Ovary (tissue), 9 donors: Measurements from ENCODE around the gene RHBDL1. TPM values are rescaled to one million over a fixed set of nuclear protein-coding genes. Genes with fewer than 3 reads are reported as not detected.

Experiments
- DNase-seq, 5 donors: peaks; one replicate each; pipeline ENCODE4 v3.0.0-alpha.2; 2019 to 2020
- H3K27ac ChIP-seq, 2 donors: fragments of 200-600 bp; one replicate each; pipeline versions ENCODE4 v1.5.1 to v1.8.0; 2019 to 2022
- H3K27me3 ChIP-seq: fragments of 200-600 bp; one replicate; pipeline ENCODE4 v1.8.0; 2022
- H3K36me3 ChIP-seq: fragments of 200-600 bp; sonication (generic); one replicate; pipeline ENCODE4 v1.5.1; 2019
- H3K4me1 ChIP-seq: one replicate; pipeline ENCODE4 v1.8.1; 2013; ENCODE audit warnings: mild to moderate bottlenecking, moderate library complexity; ENCODE audit not compliant: insufficient read depth
- H3K4me3 ChIP-seq: fragments of 200-600 bp; sonication (generic); one replicate; pipeline ENCODE4 v1.5.1; 2017
- H3K9me3 ChIP-seq, 2 donors: fragments of 200-600 bp in 1 of 2; sonication (generic) in 1 of 2; one replicate each; pipeline versions ENCODE4 v1.5.1 to v1.8.1; 2013 to 2019; ENCODE audit warnings: mild to moderate bottlenecking in 1 of 2, moderate library complexity in 1 of 2
- CTCF ChIP-seq, 3 donors: fragments of 450-650 bp in 2 of 3; fragments of 200-600 bp in 1 of 3; IDR thresholded peaks; one replicate each; pipeline versions ENCODE4 v1.5.1 to v1.8.0; 2016 to 2022; ENCODE audit warnings: antibody characterized with exemption in 3 of 3, mild to moderate bottlenecking in 1 of 3
- EP300 ChIP-seq: sonication (generic); formaldehyde crosslinking; IDR thresholded peaks from one replicate; pipeline ENCODE4 v1.6.1; 2017; ENCODE audit warnings: antibody characterized with exemption
- POLR2A ChIP-seq: fragments of 450-650 bp; IDR thresholded peaks from one replicate; pipeline ENCODE4 v1.6.1; 2017; ENCODE audit warnings: antibody characterized with exemption, mild to moderate bottlenecking, moderate library complexity
- WGBS, 3 donors: extraction: QIAGEN DNeasy Blood & Tissue Kit in 1 of 3; methylation state at CpG; one replicate each; pipeline versions ENCODE4 v1.1.5 to v1.1.7; 2013 to 2017; 5-methylcytosine and 5-hydroxymethylcytosine counted together
- intact Hi-C, 4 donors: fragments of 100-400 bp; cut with DNase I; formaldehyde crosslinking; loops; one replicate each; pipeline versions ENCODE4 v1.11.0 to v1.15.1; 2022 to 2023
- polyA plus RNA-seq, 2 donors: library from polyadenylated mRNA; stranded (reverse); fragments of 200-250 nt in 1 of 2; fragments of 350-450 nt in 1 of 2; fragmentation: Illumina TruSeq in 1 of 2; extraction: RNeasy Lipid Tissue Mini Kit (QIAGEN cat#74804) in 1 of 2; gene quantifications; one replicate each; pipeline ENCODE4 v1.2.3, GENCODE V29; 2013 to 2014
- total RNA-seq, 7 donors: library from RNA; depleted of rRNA in 2 of 7; stranded (reverse); fragments of >200 nt in 2 of 7; fragmentation: NEBNext Ultra II Directional in 3 of 7; extraction: Animal tissue kit (Norgen Biotek cat#: 25700) in 3 of 7; gene quantifications; one replicate each; pipeline versions ENCODE4 v1.1.0 to v1.2.4, GENCODE V29; 2016 to 2023
- donor health status: DM: no; HTN: no; CAD: no; lungs with moderate emphysema.
- donor health status: DM: no; HTN: no; CAD: no.
- donor health status: Bipolar disorder and iron deficiency.
- donor health status: DM: yes; HTN: yes; CAD: no.
- donor health status: DM: no; HTN: no; CAD: no.
- donor health status: DM: yes; HTN: yes; CAD: no.

The RHBDL1 gene
- total and polyA plus RNA-seq, 9 donors: 0.50 to 4.3 (median 1.4) TPM; not detected in 1

DNA sequence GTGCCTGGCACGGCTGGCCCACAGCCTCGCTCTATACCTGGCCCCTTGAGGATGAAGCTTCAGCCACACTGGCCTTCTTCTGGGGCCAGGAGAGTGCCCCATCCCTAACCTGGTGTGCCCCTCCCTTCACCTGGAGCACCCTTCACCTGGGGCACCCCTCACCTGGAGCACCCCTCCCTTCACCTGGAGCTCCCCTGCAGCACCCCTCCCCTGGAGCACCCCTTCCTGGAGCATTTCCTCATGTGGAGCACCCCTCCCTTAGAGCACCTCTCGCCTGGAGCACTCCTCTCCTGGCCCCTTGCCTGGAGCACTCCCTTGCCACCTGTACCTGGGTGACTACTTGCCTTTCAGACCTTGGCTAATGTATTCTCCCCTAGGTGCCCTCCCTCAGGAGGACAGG, 32.5 kb downstream of the RHBDL1 start:
- TF ChIP-seq CTCF (IDR thresholded peaks at IDR 0.05) (no peak), EP300 (no peak)
- H3K9me3 ChIP-seq: no peaks in the 10 kb centered on the region
- WGBS, 3 donors: 53 to 54% (median 54%) methylated on average over 3 of the region's 3 CpGs
- peaks cover 1% of the 10 kb centered on the region for H3K4me1 ChIP-seq
- no peak overlapping the region for H3K27ac ChIP-seq
- no peak for DNase-seq
- no peak overlapping the region for H3K4me3 ChIP-seq
- no peaks in the 10 kb centered on the region for H3K36me3 ChIP-seq
- intact Hi-C loops: no loop called here
- peaks cover 7% of the 10 kb centered on the region for H3K27me3 ChIP-seq

GRCh38 chr16:708959-709358, 33.5 kb downstream of the RHBDL1 start:
- WGBS, 3 donors: 73 to 93% (median 78%) methylated on average over 2 to 4 of the region's 4 CpGs
- H3K4me3 ChIP-seq: no peak overlapping the region
- intact Hi-C loops: no loop called here
- peaks cover 1% of the 10 kb centered on the region for H3K4me1 ChIP-seq
- TF ChIP-seq CTCF (IDR thresholded peaks at IDR 0.05) (no peak), EP300 (no peak), POLR2A (no peak)
- DNase-seq: no peak
- H3K27me3 ChIP-seq: peaks cover 7% of the 10 kb centered on the region
- no peaks in the 10 kb centered on the region for H3K9me3 ChIP-seq
- H3K27ac ChIP-seq: no peak overlapping the region
- no peaks in the 10 kb centered on the region for H3K36me3 ChIP-seq

DNA sequence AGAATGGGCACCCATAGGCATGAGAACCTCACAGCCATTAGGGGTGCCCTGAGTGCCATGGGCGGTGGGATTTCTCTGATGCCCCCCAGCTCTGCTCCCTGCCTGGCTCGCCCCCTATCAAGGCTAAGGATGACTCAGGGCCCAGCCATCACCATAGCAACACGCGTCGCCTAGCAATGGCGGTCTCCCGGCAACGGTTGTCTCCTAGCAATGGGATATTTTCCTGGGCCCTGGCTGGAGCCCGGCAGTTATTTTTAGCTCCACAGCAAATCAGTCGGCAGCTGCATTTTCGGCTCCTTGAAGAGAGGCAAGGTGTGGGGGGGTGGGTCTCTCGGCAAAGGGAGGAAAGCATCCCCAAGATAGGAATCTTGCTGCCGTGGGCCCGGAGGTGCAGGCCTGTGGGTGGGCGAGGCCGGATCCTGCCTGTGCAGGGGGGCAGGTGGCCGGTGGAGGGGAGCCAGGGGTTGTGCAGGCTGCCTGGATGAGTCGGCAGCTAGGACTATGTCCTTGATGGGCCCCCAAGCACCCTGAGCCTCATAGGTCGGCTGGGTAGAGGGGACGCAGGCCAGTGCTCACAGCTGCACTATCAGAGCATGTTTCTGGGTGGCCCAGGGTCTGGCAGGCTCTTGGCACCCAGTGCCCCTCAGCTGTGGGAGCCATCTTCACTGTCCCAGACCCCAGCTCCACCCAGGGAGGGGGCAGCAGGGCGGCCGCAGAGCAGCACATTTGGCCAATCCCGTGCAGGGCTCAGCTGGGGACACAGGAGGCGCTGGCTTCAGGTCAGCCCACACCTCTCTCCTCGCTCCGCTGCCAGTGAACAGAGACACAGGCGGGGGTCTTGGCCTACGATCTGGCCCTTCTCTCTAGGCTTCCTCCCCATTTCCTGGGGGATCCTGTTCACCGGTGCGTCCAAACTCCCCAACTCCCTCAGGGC, 34.4 kb downstream of the RHBDL1 start:
- Histone ChIP-seq H3K27me3 (peaks cover 3% of the 10 kb centered on the region), H3K4me1 (peaks cover 6% of the 10 kb centered on the region), H3K36me3 (no peaks in the 10 kb centered on the region), H3K4me3 (no peak overlapping the region), H3K9me3 (no peaks in the 10 kb centered on the region), H3K27ac (no peak overlapping the region)
- no peak for DNase-seq
- intact Hi-C loops: loop anchor here in 1 of 4 donors (5.0 kb wide), 1 partner anchor 387 kb away; the partner anchor contains the start of gene C1QTNF8
- 6 to 10% (median 7%) methylated on average over 27 to 30 of the region's 30 CpGs for WGBS, 3 donors
- TF ChIP-seq CTCF (IDR thresholded peaks at IDR 0.05): no peak
- no peak for TF ChIP-seq POLR2A
- TF ChIP-seq EP300: no peak

- Histone ChIP-seq H3K4me1 (peaks cover 10% of the 10 kb centered on the region), H3K36me3 (no peaks in the 10 kb centered on the region), H3K27ac (no peak overlapping the region), H3K9me3 (no peaks in the 10 kb centered on the region), H3K27me3 (peaks cover 3% of the 10 kb centered on the region), H3K4me3 (no peak overlapping the region)
- WGBS, 3 donors: 53 to 56% (median 53%) methylated on average over 13 to 21 of the region's 21 CpGs
- TF ChIP-seq POLR2A: no peak
- no peak for TF ChIP-seq EP300
- TF ChIP-seq CTCF (IDR thresholded peaks at IDR 0.05): no peak
- no peak for DNase-seq
- intact Hi-C loops: loop anchor here in 1 of 4 donors (5.0 kb wide), 1 partner anchor 387 kb away; the partner anchor contains the start of gene C1QTNF8
Observed at GRCh38 chr16:710500-711075, 35.1 kb downstream of the RHBDL1 start.
